GM19023 (cell line): ENCODE measurements around the gene NTF4.
"Not testable (repeated sequence)": the region's sequence is repeated elsewhere in the genome, so short reads cannot be mapped to it uniquely, and the experiment has no call there.

ENCODE experiments used
- ATAC-seq: cut with Tn5 transposase; IDR thresholded peaks from one replicate; pipeline ENCODE4 v1.9.1; 2021; ENCODE audit warnings: mild to moderate bottlenecking, moderate library complexity; ENCODE audit not compliant: unreplicated experiment

The NTF4 gene

DNA sequence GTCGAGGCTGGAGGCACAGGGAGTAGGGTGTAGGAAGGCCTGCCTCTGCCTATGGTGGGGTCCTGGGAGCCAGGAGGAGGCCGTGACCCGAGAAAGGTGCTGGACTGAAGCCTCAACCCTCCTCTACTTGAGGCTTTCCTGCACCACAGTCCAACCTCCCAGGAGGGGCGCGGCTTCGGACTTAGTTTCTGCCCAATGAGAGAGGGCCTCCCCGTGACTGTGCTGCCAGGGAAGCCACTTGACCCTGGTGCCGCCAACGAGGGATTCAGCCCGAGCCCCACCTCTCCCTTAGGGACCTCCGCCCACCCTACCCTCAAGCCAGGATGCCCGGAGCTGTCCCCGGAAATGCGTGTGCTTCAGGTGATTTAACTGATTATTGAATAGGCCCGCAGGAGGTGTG, 40.4 kb downstream of the NTF4 start, which contains the start of gene CGB3:
Gene CGB3, minus strand, starts transcription at position 101 of the 400 bp plus-strand sequence. CDS start 362 bp downstream, outside the sequence.
- ATAC-seq: not testable (repeated sequence)

DNA sequence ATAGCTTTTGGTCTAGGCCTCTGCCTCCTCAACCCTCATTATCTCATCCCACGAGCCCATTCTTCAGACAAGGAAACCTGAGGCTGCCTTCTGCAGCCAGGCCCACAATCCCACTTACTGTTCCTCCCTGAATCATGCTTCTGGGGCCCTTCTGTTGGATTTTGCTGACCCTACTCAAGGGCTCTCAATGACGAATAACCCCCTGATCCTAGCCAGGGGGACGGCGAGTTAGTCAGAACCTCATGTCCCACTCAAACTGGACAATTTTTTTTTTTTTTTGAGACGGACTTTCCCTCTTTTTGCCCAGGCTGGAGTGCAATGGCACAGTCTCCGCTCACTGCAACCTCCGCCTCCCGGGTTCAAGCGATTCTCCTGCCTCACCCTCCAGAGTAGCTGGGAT, 42.5 kb downstream of the NTF4 start:
- ATAC-seq: no peak

DNA sequence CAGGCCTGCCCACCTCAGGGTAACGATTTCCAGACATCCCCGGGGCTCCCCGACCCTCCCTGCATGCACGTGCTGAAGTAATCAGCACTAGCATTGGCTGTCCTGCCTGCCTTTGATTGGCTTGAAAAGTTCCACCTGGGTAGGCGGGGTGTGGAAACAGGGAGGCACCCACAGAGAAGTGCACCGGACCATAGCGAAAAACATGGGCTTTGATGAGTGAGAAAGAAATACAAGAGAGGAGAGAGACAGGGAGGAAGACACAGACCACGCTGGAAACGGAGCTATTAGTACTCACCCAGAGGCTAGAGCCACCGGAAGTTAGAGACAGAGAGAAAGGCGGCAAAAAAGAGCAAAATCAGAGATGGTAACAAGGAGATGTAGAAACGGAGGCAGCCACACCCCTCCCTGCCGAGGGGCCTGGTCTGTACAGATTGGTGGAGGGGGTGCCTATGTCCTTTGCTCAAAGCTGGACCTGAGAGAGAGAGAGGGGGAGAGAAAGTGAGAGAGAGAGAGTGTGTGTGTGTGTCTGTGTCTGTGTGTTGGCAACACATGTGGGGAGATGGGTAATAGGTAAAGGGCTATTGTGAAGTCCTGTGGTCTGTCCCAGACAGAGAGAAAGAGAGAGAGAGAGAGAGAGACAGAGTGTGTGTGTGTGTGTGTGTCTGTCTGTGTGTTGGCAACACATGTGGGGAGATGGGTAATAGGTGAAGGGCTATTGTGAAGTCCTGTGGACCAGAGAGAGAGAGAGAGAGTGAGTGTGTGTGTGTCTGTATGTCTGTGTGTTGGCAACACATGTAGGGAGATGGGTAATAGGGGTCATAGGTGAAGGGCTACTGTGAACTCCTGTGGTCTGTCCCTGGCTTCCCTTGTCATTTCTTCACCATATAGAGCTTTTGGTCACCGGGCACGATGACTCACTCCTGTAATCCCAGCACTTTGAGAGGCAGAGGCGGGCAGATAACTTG, 43.4 kb downstream of the NTF4 start:
- ATAC-seq: no peak

DNA sequence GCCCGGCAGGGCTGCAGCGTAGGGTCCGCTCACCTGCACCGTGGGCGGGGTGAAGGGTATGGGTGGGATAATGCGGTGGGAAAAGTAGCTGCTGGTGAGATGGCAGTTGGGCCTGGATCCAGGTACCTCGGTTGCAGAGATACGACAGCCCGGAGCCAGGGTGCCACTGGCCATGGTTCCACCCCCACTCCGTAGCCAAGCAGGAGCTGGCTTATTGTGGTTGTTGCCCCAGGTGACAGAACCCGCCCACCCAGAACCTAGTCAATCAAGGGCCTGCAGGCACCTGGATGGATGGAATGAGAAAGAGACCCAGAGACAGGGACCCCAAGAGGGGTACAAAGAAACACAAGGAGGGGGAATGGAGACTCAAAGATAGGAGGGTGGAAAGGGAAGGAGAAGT, 44.3 kb downstream of the NTF4 start:
- no peak for ATAC-seq

DNA sequence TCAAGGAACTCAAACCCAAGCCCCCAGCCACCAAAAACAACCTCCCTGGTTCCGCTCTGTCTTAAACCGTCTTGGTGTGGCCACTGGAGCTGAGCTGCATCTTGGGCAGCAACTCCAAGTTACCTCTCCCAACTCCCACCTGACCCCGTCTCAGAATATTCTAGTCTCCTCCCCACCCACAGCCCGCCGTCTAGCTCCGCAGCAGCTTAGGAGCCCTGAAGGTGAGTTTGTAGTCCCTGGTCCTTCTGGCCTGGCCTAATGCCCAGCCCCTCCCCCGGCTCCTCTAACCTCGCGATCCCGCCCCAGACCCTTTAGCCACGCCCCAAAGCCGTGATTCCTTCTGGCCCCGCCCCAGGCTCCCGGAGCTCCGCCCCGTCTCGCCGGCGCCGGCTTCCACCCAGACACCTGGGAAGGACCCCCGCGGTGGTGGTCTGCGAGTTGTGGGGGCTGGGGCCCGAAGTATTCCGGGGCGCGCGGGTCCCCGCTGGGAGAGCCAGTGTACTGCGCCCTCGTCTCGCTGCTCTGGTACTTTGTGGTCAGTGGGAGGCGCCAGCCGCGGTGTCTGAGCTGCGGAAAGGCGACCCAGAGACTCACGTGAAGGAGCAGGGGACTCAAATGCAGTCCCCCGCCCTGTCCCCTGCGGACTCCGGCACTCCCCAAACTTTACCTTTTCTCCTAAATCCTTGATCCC, 45.2 kb downstream of the NTF4 start:
- ATAC-seq: no peak

DNA sequence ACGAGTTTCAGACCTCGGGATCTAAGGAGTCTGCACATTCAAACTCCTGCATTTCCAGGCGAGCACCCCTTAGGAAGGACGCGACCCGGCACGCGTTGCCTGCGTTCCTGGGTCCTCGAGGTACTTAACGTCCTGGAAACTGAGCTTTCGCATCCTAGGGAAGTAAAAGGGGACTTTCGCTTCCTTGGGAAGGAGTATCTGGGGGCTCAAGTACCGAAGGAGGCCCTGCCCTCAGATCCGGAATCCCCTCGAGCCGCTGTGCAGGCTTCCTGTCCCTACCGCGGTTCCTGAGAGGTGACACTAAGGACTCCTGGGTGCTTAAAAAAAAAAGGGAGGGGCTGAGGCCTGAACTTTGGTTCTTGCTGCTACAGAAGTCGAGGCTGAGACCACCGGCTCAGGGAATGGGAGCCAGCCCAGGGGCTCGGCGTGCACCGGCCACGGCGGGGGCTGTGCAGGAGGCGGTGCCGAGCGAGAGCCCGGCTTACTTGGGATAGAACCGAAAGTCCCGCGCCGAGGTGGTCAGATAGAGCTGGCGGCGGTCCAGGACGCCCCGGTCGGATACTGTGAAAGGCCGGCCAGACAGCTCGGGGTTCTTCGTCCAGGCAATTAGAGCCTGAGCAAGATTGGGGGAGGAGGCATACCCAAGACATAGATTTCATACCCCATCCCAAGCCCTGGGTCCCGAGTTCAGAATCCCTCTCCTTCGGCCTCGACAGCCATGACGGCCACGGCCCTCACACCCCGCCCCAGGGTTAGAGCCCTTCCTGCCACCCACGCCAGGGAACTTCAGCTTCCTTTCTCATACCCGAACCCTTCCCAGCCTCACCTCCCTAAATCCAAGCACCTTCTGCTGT, 46.0 kb downstream of the NTF4 start:
- not testable (repeated sequence) for ATAC-seq

DNA sequence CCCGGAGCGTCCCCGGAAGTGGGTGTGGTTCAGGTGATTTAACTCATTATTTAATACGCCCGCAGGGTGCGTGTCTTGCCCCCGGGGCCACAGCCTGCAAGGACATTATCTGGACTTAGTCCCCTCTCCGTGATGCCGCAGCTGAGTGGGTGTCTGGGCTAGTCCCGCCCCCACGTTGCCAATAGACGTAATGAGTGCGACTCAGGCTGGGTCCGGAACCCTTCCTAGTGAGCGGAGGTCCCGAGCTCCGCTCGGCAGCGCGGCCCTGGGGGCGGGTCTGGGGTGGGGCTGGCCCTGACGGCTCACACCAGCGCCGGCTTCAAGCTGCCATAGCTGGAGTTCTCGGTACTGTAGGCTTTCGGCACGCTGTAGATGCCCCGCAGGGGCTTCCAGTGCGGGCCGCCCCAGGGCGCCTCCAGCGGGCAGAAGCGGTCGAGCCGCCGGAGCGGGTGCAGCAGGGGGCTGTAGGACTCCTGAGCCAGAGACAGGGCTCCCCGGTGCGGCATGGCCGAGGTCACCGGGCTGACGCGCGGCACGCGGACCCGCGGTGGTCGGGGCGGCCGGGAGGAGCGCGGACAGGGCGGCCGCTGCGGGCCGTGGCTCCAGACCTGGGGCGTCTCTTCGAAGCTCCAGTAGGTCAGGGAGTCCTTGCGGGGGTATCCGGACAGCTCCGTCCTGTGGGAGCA, 46.8 kb downstream of the NTF4 start:
- ATAC-seq: peak; percentile 57

DNA sequence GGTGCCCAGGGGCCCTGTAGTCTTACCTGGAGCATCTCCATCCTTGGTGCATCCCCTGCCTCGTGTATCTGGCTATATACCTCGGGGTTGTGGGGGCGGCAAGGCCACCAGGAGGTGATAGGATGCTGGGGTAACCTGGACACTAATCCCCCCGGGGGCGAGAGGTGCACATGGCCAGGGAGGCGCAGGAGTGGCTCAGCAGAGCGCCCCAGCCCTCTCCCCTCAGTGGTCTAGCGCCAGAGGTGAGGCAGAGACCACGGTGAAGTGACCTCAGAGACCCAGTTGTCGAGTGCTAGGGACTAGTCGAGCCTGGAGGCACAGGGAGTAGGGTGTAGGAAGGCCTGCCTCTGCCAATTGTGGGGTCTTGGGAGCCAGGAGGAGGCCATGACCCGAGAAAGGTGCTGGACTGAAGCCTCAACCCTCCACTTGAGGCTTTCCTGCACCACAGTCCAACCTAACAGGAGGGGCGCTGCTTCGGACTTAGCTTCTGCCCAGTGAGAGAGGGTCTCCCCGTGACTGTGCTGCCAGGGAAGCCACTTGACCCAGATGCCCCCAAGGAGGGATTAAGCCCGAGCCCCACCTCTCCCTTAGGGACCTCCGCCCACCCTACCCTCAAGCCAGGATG, 47.5 kb downstream of the NTF4 start, which contains the start of gene LHB:
Gene LHB, minus strand, starts transcription at position 51 of the 625 bp plus-strand sequence. Its CDS starts 10 bp downstream, at position 41.
- no peak for ATAC-seq

DNA sequence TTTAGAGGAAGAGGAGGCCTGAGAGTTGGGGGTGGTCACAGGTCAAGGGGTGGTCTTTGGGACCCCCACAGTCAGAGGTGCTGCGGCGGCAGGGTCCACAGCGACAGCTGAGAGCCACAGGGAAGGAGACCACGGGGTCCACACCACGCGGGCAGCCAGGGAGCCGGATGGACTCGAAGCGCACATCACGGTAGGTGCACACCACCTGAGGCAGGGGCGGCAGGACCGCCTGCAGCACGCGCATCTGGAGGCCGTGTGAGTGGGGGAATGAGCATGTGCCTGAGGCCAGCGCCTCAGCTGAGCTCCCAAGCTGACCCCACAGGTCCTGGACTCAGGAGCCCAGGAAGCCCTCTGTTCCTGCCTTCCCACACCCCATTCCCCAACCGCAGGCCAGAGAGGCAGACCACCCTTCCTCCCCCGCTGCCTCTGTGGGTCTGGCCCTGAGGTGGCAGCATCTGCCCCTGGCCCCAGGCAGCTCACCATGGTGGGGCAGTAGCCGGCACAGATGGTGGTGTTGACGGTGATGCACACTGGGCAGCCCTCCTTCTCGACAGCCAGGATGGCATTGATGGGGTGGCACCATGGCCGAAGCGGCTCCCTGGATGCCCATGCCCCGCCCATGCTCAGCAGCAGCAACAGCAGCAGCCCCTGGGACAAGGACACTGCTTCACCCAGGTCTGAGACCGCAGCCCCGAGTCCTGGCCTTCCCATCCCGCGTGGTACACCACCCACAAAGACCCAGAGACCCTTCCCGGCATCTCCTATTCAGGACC, 48.4 kb downstream of the NTF4 start:
- ATAC-seq: no peak

DNA sequence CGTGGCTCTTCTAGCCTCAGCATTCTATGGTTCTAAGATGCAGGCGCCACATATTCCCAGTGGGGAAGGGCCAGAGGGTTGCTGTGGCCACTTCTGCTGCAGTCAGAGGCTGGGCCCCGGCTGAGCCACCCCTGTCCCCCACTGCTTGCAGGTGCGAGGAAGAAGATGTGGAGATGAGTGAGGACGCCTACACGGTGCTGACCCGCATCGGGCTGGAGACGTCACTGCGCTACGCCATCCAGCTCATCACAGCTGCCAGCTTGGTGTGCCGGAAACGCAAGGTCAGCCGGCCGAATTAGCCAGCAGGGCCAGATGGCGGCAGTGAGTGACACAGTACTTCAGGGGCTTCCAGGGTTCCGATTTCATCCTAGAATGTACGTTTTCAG, 49.8 kb downstream of the NTF4 start:
- no peak for ATAC-seq

DNA sequence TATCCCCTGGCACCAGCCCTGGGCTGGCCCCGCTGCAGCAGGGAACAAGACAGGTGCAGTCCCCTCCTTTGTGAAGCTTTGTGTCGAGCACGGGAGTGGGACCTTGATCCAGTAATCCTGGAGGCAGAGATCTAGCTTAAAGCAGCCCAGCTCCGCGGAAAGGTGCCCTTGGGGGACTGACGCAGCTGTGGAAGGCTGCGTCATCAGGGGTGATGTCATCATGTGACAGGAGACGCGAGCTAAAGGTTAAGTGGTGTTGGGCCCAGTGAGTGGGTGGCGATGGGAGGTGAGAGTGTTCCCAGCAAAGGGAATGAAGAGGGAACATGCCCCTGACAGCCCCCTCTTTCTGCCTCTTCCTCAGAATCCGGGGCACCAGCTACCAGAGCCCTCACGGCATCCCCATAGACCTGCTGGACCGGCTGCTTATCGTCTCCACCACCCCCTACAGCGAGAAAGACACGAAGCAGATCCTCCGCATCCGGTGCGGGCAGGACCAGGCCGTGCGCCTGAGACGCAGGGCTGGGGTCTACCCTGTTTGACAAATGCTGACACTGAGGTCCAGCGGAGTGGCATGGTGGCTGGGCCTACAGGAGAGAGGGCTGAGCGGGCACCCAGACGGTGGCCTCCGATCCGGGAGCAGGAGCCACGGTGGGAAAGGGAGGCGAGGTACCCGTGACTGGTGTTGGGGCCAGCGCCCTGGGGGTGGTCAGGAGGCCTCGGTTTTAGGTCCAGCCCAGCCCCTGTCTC, 50.3 kb downstream of the NTF4 start:
- no peak for ATAC-seq

DNA sequence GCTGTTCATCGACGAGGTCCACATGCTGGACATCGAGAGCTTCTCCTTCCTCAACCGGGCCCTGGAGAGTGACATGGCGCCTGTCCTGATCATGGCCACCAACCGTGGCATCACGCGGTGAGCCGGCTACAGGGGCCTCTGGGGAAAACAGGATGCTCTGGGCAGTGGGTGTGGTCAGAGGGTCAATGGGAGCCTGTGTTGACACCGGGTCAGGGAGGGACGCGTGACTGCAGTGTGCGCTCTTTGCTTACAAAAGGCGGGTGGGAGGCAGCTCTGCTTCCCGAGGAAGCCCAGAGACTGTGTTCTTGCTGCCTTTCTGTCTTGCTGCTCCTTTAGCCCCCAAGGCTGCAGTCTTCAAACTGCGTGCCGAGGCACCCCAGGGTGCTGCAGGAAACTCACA, 53.4 kb downstream of the NTF4 start:
- no peak for ATAC-seq
